Activated naive CD4-positive, alpha-beta T cell treated with anti-CD3 and anti-CD28 coated beads, Interleukin-2, amount 50 U/mL, for 24 hours (primary cell): ENCODE results near the gene UTS2R.
A peak's percentile ranks its signal among the peaks of the same experiment; 100 is the strongest.

Experiments used
- H3K27ac Mint-ChIP-seq: one replicate; pipeline ENCODE4 v1.8.0; 2021; ENCODE audit warnings: mild to moderate bottlenecking, mixed read lengths
- H3K27me3 Mint-ChIP-seq: one replicate; pipeline ENCODE4 v1.8.0; 2021; ENCODE audit warnings: mixed read lengths
- H3K36me3 Mint-ChIP-seq: one replicate; pipeline ENCODE4 v1.8.0; 2021; ENCODE audit warnings: mixed read lengths
- H3K4me1 Mint-ChIP-seq: one replicate; pipeline ENCODE4 v1.8.0; 2021; ENCODE audit warnings: mixed read lengths
- H3K4me3 Mint-ChIP-seq: one replicate; pipeline ENCODE4 v1.8.0; 2021; ENCODE audit warnings: mild to moderate bottlenecking, mixed read lengths
- H3K9me3 Mint-ChIP-seq: one replicate; pipeline ENCODE4 v1.8.0; 2021; ENCODE audit warnings: mixed read lengths

Gene UTS2R

GRCh38 chr17:82412535-82413520 lies 41.3 kb downstream of the UTS2R start:
- Mint-ChIP-seq H3K4me3 (no peak overlapping the region), H3K36me3 (peaks cover 2% of the 10 kb centered on the region), H3K9me3 (no peaks in the 10 kb centered on the region), H3K27ac (no peak overlapping the region), H3K27me3 (no peaks in the 10 kb centered on the region), H3K4me1 (peaks cover 16% of the 10 kb centered on the region)

DNA sequence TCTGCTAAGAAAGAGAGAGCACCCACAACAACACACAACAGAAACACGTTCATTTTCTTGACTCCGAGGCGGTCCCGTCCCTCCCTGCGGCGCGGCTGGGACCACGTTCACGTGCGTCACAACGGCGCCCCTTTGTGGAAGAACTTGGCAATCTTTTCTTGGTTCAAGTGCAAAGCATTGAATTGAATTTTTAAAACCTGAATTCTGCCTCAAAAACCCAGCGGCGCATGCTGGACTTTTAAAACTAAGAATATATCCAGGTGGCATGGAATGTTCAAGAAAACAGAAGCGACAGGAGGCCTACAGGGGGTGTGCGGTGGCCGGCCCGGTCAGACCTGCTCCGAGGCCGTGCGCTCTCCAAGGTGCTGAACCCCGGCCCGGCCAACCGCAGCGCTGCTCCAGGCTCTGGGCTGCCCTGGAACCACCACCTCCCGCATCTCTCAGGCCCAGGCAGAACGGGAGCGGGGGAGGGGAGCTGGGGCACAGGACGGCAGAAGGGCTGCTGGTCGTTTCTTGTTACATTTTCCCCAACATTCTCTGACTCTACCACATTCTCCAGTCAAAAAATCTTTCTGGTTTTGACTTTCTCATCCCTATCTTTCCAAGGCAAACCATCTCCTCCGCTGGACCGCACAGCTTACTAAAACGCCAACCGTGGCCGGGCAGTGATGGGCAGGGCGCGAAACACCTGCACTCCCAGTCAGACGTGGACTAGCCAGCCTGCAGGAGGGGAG lies 43.1 kb downstream of the UTS2R start:
- H3K9me3 Mint-ChIP-seq = no peaks in the 10 kb centered on the region
- H3K27me3 Mint-ChIP-seq = no peaks in the 10 kb centered on the region
- H3K4me3 Mint-ChIP-seq = peak overlapping the region; percentile 51
- H3K27ac Mint-ChIP-seq = no peak overlapping the region
- peaks cover 22% of the 10 kb centered on the region for H3K4me1 Mint-ChIP-seq
- H3K36me3 Mint-ChIP-seq = peaks cover 2% of the 10 kb centered on the region

- H3K36me3 Mint-ChIP-seq = peaks cover 2% of the 10 kb centered on the region
- peaks cover 28% of the 10 kb centered on the region for H3K4me1 Mint-ChIP-seq
- H3K9me3 Mint-ChIP-seq = no peaks in the 10 kb centered on the region
- H3K4me3 Mint-ChIP-seq = no peak overlapping the region
- peak overlapping the region; percentile 62 for H3K27ac Mint-ChIP-seq
- no peaks in the 10 kb centered on the region for H3K27me3 Mint-ChIP-seq
These were observed 43.8 kb downstream of the UTS2R start for GRCh38 chr17:82415336-82415735.

- H3K27me3 Mint-ChIP-seq = no peaks in the 10 kb centered on the region
- no peaks in the 10 kb centered on the region for H3K9me3 Mint-ChIP-seq
- peaks cover 28% of the 10 kb centered on the region for H3K4me1 Mint-ChIP-seq
- H3K4me3 Mint-ChIP-seq = no peak overlapping the region
- H3K36me3 Mint-ChIP-seq = peaks cover 2% of the 10 kb centered on the region
- no peak overlapping the region for H3K27ac Mint-ChIP-seq
These were observed 44.2 kb downstream of the UTS2R start for GRCh38 chr17:82415786-82416185.

DNA sequence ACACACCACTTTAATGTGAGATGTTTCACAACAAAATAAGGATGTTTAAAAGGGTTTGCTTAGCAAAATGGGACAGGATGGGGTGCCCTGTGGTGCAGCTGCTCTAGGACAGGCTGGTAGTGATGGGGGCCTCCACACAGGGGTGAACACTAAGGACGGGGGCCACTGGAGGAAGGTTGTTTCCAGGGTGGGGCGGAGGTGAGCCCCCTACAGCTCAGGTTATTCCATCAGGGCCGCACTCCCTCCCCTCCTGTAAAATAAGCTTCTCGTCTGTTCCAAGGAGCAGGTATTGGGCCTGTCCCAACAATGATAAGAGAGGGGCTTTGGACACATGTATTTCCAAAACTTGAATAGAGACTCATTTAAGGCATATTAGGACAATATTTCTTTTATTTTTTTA lies 44.7 kb downstream of the UTS2R start:
- H3K27ac Mint-ChIP-seq = no peak overlapping the region
- peaks cover 2% of the 10 kb centered on the region for H3K36me3 Mint-ChIP-seq
- H3K9me3 Mint-ChIP-seq = no peaks in the 10 kb centered on the region
- H3K27me3 Mint-ChIP-seq = no peaks in the 10 kb centered on the region
- peaks cover 28% of the 10 kb centered on the region for H3K4me1 Mint-ChIP-seq
- H3K4me3 Mint-ChIP-seq = no peak overlapping the region

DNA sequence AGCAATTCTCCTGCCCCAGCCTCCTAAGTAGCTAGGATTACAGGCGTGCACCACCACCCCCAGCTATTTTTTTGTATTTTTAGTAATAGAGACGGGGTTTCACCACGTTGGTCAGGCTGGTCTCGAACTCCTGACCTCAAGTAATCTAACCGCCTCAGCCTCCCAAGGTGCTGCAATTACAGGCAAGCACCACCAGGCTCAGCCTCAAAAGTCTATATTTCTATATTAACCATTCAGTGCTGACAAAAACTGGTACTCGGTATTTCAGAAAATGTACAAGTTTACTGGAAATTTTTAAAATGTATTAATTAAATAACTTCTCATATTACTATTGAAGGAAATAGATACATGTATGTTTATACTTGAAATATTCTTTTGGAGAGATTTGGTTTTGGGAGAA lies 45.2 kb downstream of the UTS2R start:
- no peak overlapping the region for H3K27ac Mint-ChIP-seq
- no peak overlapping the region for H3K4me3 Mint-ChIP-seq
- H3K4me1 Mint-ChIP-seq = peaks cover 28% of the 10 kb centered on the region
- H3K9me3 Mint-ChIP-seq = no peaks in the 10 kb centered on the region
- no peaks in the 10 kb centered on the region for H3K27me3 Mint-ChIP-seq
- H3K36me3 Mint-ChIP-seq = peaks cover 2% of the 10 kb centered on the region

DNA sequence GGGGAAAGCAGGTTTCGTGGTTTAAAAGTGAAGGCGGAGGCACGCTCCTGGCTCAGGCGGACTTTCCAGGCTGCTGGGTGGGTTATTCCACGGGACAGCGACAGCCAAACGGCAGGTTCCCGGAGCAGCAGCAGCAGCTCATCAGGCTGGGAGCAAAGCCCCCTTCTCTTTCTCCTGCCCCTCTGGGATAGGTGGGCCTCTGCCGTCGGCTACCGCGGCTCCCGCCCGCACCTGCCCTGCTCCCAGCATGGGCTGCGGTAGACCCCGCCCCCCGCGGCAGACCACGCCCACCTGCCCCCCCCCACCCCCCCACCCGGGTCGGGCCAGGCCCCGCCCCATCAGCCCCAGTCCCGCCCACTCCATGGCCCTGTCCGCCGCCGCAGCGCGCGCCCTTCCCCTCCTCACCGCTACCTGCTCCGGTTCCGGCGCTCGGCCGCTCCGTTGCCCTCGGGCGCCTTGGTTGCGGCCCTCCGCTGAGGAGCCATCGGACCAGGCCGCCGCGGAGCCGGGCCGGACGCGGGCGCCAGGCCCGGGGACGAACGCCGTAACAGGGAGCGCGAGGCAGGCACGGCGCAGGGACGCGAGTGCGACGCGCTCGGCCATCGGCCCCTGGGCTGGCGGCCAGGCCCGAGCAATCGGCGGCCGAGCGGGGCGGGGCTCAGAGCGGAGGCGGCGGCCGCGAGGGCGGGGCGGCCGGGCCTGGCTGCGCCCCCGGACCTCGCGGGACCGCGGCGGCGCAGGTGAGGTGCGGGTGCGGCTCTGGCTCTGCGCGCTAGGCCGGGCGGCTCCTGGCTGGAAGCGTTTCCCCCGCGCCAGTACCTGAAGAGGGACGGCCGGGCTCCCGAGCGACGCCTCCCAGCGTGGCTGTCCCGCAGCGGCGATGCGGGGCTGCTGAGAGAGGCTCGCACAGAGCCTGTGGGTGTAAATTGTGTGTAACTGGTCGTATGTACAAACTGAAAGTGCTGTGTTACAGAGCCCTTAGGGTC lies 46.7 kb downstream of the UTS2R start, which contains the start of the genes HEXD and OGFOD3:
Gene HEXD (plus strand): TSS at position 347 of the 986 bp plus-strand sequence. CDS start 1,453 bp downstream, outside the sequence.
Gene OGFOD3 (minus strand): TSS at position 586 of the 986 bp plus-strand sequence. CDS start 101 bp downstream, at position 485.
- Mint-ChIP-seq H3K36me3 (peaks cover 6% of the 10 kb centered on the region), H3K4me1 (peaks cover 36% of the 10 kb centered on the region), H3K27ac (peak within 1 kb of the TSS; percentile 76), H3K27me3 (no peaks in the 10 kb centered on the region), H3K9me3 (no peaks in the 10 kb centered on the region), H3K4me3 (peak within 1 kb of the TSS; percentile 79)

GRCh38 chr17:82419540-82419939 lies 48.0 kb downstream of the UTS2R start:
- H3K4me1 Mint-ChIP-seq = peaks cover 35% of the 10 kb centered on the region
- peaks cover 4% of the 10 kb centered on the region for H3K36me3 Mint-ChIP-seq
- peak overlapping the region; percentile 72 for H3K27ac Mint-ChIP-seq
- no peaks in the 10 kb centered on the region for H3K9me3 Mint-ChIP-seq
- H3K27me3 Mint-ChIP-seq = no peaks in the 10 kb centered on the region
- H3K4me3 Mint-ChIP-seq = peak overlapping the region; percentile 77

GRCh38 chr17:82424001-82424862 lies 52.7 kb downstream of the UTS2R start:
- Mint-ChIP-seq H3K27me3 (no peaks in the 10 kb centered on the region), H3K36me3 (peaks cover 6% of the 10 kb centered on the region), H3K27ac (no peak overlapping the region), H3K4me3 (no peak overlapping the region), H3K4me1 (peaks cover 30% of the 10 kb centered on the region), H3K9me3 (no peaks in the 10 kb centered on the region)

DNA sequence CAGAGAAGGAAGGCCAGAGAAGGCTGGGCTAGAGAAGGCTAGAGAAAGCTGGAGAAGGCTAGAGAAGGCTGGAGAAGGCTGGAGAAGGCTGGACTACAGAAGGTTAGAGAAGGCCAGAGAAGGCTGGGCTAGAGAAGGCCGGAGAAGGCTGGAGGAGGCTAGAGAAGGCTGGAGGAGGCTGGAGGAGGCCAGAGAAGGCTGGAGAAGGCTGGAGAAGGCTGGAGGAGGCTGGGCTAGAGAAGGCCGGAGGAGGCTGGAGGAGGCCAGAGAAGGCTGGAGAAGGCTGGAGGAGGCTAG lies 53.2 kb downstream of the UTS2R start:
- Mint-ChIP-seq H3K4me1 (peaks cover 30% of the 10 kb centered on the region), H3K27me3 (no peaks in the 10 kb centered on the region), H3K36me3 (peaks cover 10% of the 10 kb centered on the region), H3K4me3 (no peak overlapping the region), H3K27ac (no peak overlapping the region), H3K9me3 (no peaks in the 10 kb centered on the region)
